ENCODE results near the gene EDA.

Gene EDA

GRCh38 chrX:69615779-69616456, at the start of gene EDA:
TSS of gene EDA (plus strand) at chrX:69616113.
- DNase-seq: peak; percentile 55

- DNase-seq: no peak
Measured at GRCh38 chrX:69568828-69569227, 47.1 kb upstream of the EDA start.

GRCh38 chrX:69597399-69597798, 18.5 kb upstream of the EDA start:
- DNase-seq: no peak

- no peak for DNase-seq
Measured at GRCh38 chrX:69600182-69600581, 15.7 kb upstream of the EDA start.

- no peak for DNase-seq
Measured at GRCh38 chrX:69603566-69604194, 12.2 kb upstream of the EDA start.

GRCh38 chrX:69605521-69605920, 10.4 kb upstream of the EDA start:
- DNase-seq: no peak

- no peak for DNase-seq
Measured at GRCh38 chrX:69607616-69608015, 8.3 kb upstream of the EDA start.

- DNase-seq: no peak
Measured at GRCh38 chrX:69613946-69614345, 2.0 kb upstream of the EDA start.

- DNase-seq: no peak
Measured at GRCh38 chrX:69614886-69615285, 1.0 kb upstream of the EDA start.

GRCh38 chrX:69615342-69615741, 571 bp upstream of the EDA start:
- DNase-seq: no peak

GRCh38 chrX:69616457-69617203, 717 bp downstream of the EDA start:
- no peak for DNase-seq

GRCh38 chrX:69618803-69619202, 2.9 kb downstream of the EDA start:
- peak; percentile 1 for DNase-seq

GRCh38 chrX:69626129-69626528, 10.2 kb downstream of the EDA start:
- DNase-seq: no peak

- DNase-seq: no peak
Measured at GRCh38 chrX:69627744-69628143, 11.8 kb downstream of the EDA start.

- no peak for DNase-seq
Measured at GRCh38 chrX:69630147-69630546, 14.2 kb downstream of the EDA start.

- DNase-seq: no peak
Measured at GRCh38 chrX:69664693-69665092, 48.8 kb downstream of the EDA start.

GRCh38 chrX:69670001-69670555, 54.2 kb downstream of the EDA start:
- no peak for DNase-seq

GRCh38 chrX:69674891-69675290, 59.0 kb downstream of the EDA start:
- no peak for DNase-seq

- no peak for DNase-seq
Measured at GRCh38 chrX:69705818-69706217, 89.9 kb downstream of the EDA start.

GRCh38 chrX:69718102-69718501, 102.2 kb downstream of the EDA start:
- DNase-seq: no peak

- DNase-seq: no peak
Measured at GRCh38 chrX:69724307-69724706, 108.4 kb downstream of the EDA start.

- no peak for DNase-seq
Measured at GRCh38 chrX:69740317-69740716, 124.4 kb downstream of the EDA start.

- no peak for DNase-seq
Measured at GRCh38 chrX:69741721-69742120, 125.8 kb downstream of the EDA start.

GRCh38 chrX:69746051-69746450, 130.1 kb downstream of the EDA start:
- no peak for DNase-seq
